OCI-LY1 (cell line): ENCODE measurements around the gene UNC13A.
"Not testable (repeated sequence)": the region's sequence is repeated elsewhere in the genome, so short reads cannot be mapped to it uniquely, and the experiment has no call there.

ENCODE experiments used
- CTCF ChIP-seq: fragments of 200-600 bp; sonication (generic), shearing (Covaris generic); IDR thresholded peaks from 2 replicates; pipeline ENCODE4 v1.5.1; 2017; ENCODE audit warnings: mild to moderate bottlenecking, antibody characterized with exemption, low read length, moderate library complexity, mixed read lengths
- EZH2 ChIP-seq: fragments of 200-600 bp; sonication (generic), shearing (Covaris generic); IDR thresholded peaks from 2 replicates; pipeline ENCODE4 v1.8.0; 2017; ENCODE audit warnings: borderline replicate concordance, mixed run types, mild to moderate bottlenecking, antibody characterized with exemption, low read length, moderate library complexity, mixed read lengths

- TF ChIP-seq CTCF, EZH2: not testable (repeated sequence)
Measured at GRCh38 chr19:17585395-17585794, 102.8 kb downstream of the UNC13A start.
